ENCODE measurements around the gene BAAT.
"Not testable (repeated sequence)": the region's sequence is repeated elsewhere in the genome, so short reads cannot be mapped to it uniquely, and the experiment has no call there.

Gene BAAT

DNA sequence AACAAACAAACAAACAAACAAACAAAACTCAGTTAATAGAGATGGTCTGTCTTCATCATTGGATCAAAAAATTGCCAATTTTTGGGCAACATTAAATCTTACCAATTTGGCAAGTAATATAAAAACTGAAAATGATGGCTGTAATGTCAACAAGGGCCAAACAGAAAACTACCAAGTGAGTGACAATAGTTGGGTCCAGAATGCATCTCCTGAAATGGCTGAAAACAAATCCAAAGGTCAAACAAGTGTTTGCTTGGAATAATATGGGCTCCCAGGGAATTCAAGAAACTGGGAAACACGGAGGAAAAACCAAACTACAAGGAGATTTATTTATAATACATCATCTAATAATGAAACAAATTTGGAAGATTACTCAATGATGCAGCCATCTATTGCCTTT is 25.1 kb downstream of the BAAT start:
- TF ChIP-seq ZNF274 (IDR thresholded peaks at IDR 0.05; ENCODE audit: low read depth, low read length) = no peak
- no peak overlapping the region for H3K4me3 ChIP-seq (ENCODE audit: low read length)

DNA sequence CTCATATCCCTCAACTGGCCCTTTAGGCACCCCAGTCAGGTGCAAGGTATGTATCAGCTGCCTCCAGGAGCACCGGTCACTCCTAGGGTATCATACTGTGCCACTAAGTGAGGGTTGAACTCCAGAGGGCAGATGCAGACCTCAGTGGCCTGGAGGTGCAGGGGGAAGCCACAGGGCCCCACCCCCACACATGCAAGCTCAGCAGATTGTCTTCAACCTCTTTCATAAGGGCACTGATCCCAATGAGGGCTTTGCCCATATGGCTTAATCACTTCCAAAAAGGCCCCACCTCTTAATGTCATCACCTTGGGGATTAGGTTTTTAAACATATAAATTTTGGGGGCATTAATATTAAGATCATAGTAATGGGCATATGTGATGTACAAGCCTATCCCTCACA is 28.2 kb downstream of the BAAT start:
- TF ChIP-seq ZNF274 (IDR thresholded peaks at IDR 0.05; ENCODE audit: low read depth, low read length) = no peak
- no peak overlapping the region for H3K4me3 ChIP-seq (ENCODE audit: low read length)

DNA sequence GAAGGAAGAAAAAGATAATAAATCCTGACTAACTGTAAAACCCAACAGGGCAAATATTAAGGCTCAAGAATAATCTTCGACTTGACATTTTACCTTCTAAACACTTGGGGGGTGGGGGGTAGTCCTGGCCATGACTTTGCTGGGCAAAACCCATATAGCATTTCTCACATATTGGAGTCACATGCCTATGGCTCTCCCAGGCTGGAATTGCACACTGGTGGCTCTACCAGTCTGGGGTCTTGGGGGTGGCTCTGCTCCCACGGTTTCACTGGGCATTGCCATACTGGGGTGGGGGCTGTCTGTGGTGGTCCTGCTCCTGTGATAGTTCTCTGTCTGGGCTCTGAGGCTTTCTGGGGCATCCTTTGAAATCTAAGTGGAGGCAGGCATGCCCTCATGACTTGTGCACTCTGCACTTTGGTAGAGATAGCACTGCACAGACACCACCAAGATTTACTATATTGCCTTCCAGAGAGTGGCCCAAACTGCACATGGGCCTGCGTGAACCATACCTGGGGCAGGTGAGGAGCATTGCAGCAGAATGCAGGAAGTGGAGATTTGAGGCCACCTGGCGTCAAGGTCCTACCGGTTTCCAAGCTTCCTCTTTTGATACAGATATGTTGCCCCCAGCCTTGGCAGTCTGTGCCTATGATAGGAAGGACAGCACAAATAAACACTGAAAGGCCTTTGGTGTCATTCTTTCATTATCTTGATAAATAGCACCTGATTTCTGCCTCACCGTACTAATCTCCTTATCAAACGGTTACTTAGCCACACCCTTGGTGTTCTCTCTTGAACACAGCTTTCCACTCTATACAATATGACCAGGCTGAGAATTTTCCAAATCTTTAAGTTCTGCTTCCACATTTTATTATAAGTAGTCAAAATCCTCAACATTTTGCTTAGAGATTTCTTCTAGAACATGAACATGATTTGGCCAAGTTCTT is 29.8 kb downstream of the BAAT start:
- no peak for TF ChIP-seq ZNF274 (IDR thresholded peaks at IDR 0.05; ENCODE audit: low read depth, low read length)
- no peak overlapping the region for H3K4me3 ChIP-seq (ENCODE audit: low read length)

DNA sequence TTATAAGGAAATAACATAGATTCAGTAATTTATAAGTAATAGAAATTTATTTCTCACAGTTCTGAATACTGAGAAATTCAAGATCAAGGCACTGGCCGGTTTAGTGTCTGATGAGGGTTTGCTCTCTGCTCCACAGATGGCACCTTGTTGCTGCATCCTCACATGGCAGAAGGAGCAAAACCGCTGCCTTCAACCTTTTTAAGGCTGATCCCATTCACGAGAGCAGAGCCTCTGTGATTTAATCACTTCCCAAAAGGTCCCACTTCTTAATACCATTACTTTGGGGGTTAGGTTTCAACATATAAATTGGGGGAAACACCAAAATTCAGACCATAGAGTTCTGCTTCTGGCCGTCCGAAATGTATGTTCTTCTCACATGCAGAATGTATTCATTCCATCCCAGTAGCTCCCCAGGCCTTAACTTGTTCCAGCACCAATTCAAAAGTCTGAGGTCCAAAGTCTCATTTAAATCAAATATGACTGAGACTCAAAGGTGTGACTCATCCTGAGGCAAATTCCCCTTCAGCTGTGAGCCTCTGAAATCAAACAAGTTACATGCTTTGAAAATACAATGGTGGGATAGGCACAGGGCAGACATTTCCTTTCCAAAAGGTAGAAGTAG is 30.6 kb downstream of the BAAT start:
- H3K4me3 ChIP-seq (ENCODE audit: low read length) = no peak overlapping the region
- no peak for TF ChIP-seq ZNF274 (IDR thresholded peaks at IDR 0.05; ENCODE audit: low read depth, low read length)

DNA sequence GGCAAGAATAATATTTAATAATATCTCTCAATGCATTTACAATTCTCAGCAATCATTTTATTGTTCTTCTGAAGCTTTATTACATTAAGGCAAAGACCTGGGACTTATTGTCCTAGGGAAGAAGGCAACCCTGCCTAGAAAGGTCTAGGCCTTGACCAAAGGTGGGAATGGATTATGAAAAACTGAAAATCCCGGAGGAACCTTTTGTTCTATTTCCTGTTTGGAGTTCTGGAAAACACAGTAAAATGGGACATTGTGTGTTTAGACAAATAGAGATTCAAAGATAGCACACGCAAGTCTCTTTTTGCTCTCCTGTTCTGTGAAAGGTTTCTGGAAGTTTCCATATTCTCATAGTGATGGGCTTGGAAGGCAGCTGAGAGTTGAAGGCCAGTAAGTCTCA is 31.1 kb downstream of the BAAT start:
- H3K4me3 ChIP-seq (ENCODE audit: low read length) = no peak overlapping the region
- TF ChIP-seq ZNF274 (IDR thresholded peaks at IDR 0.05; ENCODE audit: low read depth, low read length) = no peak

DNA sequence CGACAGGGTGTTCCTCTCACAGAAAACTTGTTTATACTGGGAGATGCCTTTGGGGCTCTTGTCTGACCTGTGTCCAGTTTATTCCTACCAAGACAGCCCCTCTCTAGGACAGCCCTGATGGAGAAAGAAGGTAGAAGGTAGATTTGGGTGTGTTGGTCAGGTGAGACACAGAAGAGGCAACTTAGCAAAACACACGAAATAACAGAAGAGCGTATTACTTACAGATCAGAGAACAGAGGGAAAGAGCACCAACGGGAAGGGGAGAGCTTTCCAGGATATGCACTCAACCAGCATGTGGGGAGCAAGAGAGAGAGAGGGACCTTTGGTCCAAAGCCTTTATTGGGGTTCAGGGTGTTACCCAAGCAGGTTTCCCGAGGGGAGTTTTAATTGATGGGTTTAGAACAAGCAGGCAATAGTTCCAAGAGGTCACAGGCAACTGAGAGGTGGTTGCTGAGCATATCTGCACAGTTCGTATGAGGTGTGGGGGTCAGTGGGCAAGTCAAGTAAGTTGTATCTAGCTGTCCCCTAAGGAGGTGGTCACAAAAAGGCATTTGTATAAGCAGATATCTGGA is 31.8 kb downstream of the BAAT start:
- no peak for TF ChIP-seq ZNF274 (IDR thresholded peaks at IDR 0.05; ENCODE audit: low read depth, low read length)

DNA sequence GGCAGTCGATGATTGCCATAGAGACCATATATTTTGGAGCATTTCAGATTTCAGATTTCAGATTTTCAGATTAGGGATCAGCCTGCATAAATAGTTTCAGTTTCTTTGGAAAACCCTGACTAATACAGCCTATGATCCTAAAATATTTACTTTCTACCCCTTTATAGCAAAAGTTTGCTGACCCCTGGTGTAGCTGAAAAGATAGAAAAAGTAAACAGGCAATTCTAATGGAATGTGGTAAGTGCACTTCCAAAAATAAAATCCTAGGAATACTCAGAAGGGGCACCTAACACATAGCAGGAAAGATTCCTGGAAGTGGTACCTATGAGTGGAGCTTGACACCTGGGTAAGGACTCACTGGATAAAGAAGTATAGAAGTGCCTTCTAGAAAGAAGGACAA is 34.5 kb downstream of the BAAT start:
- H3K4me3 ChIP-seq (ENCODE audit: low read length) = no peak overlapping the region
- TF ChIP-seq ZNF274 (IDR thresholded peaks at IDR 0.05; ENCODE audit: low read depth, low read length) = no peak

More for the DNA sequence above, 31.8 kb downstream of the BAAT start:
- H3K4me3 ChIP-seq (ENCODE audit: low read length) = no peak overlapping the region

DNA sequence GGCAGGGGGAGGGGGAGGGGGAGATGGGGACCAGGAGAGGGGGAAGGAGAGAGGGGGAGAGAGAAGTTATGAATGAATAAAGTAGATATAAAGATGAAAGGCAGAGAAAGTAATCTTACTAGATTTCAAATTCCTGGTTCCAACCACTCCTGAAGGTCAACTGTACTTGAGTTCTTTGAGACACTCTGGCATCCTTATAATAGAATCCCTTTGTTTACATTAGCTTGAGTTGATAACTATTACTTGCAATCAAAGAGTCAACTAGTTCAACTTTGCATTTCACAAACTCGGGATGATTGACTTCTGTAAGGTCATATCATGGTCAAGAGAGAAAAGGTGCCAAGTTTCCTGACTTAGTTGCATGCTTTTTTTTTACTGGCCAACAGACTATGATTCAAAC is 42.2 kb downstream of the BAAT start:
- H3K4me3 ChIP-seq (ENCODE audit: low read length) = no peak overlapping the region
- TF ChIP-seq ZNF274 (IDR thresholded peaks at IDR 0.05; ENCODE audit: low read depth, low read length) = no peak

DNA sequence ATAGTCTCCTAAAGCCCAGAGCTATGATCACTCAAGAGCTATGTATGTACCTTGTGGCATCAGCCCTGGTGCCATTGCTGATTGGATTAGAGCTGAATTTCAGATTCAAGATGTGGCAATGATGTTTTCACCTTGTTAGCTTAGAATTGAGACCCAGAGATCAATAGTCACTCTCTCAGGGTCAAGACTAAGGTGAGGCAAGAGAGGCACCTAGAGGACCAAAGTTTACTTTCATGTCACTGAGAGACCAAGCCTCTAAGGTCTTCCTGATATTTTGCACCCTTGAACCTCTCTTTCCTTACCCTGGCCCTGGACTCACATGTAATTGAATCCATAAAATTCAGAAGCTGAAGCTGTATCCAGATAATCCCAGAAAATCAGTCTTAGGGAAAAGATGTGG is 42.8 kb downstream of the BAAT start:
- no peak for TF ChIP-seq ZNF274 (IDR thresholded peaks at IDR 0.05; ENCODE audit: low read depth, low read length)
- no peak overlapping the region for H3K4me3 ChIP-seq (ENCODE audit: low read length)

DNA sequence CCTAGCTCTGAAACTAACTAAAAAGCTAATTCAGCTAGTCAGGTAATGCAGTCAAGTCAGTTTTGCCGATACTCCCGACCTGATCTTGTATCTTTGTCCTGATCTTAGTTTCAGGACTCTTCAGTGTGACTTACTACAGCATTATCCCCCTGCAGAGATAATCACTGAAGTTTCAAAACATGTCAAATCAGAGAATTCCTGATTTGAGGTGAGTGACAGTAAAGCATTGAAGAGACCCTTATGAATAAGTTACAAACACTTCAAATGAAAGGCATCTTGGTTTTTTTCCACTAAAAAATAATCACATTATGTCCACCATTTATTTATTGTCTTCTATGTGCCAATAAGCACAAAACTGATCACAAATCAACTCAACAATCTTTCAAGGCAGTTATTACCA is 47.6 kb downstream of the BAAT start:
- no peak for TF ChIP-seq ZNF274 (IDR thresholded peaks at IDR 0.05; ENCODE audit: low read depth, low read length)

DNA sequence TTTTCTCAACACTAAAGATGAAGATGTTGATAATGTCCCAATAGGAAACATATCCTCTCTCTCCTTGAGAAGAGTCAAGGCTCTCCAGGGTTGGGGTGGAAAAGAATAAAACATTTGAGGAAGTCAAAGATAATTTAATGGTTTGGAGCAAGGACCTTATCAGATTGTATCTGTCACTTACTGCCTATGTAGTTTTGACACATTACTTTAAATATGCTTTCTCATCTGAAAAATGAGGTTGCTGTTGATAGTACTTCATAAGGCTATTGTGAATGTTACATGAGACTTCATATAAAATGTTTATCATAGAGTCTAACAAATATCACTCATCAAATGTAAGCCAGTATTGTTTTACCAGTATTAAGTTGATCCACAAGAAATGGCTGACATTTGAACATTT is 48.7 kb downstream of the BAAT start:
- no peak overlapping the region for H3K4me3 ChIP-seq (ENCODE audit: low read length)
- TF ChIP-seq ZNF274 (IDR thresholded peaks at IDR 0.05; ENCODE audit: low read depth, low read length) = no peak

More for the DNA sequence above, 47.6 kb downstream of the BAAT start:
- H3K4me3 ChIP-seq (ENCODE audit: low read length) = no peak overlapping the region

DNA sequence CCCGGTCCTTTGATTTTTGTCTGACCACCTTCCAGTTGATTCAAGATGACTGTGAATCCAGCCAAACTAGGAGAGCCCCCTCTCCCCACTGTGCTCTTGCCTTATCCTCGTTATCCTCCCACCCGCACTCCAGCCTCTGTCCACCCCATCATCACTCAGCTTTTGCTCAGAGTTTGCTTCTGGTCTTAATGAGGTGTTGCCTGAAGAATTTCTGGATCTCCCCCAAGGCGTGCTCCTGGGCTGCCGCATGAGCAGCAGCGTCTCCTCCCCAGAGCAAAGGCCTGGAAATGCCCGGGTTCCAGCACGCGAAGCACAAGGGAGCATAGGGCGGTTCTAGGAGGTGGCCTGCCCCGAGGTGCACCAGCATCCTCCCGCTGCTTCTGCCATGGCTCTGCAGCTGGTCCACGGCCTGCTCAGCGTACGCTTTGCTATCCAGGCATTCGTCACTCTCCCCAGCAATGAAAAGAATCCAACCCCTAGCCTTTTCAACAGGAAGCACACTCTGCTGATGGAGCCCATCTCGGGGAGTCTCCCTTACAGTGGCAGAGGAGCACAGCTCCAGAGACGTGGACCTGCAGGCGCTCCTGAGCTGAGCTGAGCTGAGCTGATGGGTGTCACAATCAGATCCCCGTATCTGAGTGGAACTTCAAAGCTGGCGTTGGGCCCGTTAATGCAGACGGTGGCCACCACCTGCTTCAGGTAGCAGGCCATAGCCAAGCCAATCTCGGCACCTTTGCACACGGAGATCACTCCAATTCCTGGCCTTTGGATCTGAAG is 50.7 kb downstream of the BAAT start:
- H3K4me3 ChIP-seq (ENCODE audit: low read length) = no peak overlapping the region

DNA sequence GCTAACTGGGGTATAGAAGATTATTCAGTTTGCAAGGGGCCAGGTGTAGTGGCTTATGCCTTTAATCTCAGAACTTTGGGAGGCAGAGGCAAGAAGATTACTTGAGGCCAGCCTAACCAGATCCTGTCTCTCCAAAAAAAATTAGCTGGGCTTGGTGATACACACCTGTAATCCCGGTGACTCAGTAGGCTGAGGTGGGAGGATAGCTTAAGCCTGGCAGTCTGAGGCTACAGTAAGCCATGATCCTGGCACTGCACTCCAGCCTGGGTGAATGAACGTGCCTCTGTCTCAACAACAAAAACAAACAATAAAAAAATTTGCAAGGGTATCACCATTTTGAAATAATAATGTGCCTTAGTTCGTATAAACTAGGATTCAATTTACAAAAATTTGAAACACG is 51.3 kb downstream of the BAAT start:
- no peak overlapping the region for H3K4me3 ChIP-seq (ENCODE audit: low read length)
- TF ChIP-seq ZNF274 (IDR thresholded peaks at IDR 0.05; ENCODE audit: low read depth, low read length) = no peak

More for the DNA sequence above, 50.7 kb downstream of the BAAT start:
- TF ChIP-seq ZNF274 (IDR thresholded peaks at IDR 0.05; ENCODE audit: low read depth, low read length) = no peak

DNA sequence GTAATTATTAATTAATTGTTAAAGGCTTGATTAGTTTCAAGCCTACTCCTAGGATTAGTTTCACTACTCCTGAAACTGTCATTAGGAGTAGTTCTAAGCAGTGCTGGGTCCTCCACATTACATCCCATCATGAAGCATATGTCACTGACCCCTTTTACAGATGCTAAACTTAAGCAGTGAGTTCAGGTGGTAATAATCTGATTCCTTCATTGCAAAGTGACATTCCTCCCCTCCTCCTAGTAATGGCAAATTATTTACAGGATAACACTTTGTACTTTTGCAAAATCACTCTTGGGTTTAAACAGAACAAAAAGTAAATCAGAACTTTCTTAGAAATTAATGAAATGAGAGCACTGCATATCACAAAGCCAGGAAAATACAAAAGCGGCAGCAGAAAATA is 52.4 kb downstream of the BAAT start:
- no peak overlapping the region for H3K4me3 ChIP-seq (ENCODE audit: low read length)
- no peak for TF ChIP-seq ZNF274 (IDR thresholded peaks at IDR 0.05; ENCODE audit: low read depth, low read length)

DNA sequence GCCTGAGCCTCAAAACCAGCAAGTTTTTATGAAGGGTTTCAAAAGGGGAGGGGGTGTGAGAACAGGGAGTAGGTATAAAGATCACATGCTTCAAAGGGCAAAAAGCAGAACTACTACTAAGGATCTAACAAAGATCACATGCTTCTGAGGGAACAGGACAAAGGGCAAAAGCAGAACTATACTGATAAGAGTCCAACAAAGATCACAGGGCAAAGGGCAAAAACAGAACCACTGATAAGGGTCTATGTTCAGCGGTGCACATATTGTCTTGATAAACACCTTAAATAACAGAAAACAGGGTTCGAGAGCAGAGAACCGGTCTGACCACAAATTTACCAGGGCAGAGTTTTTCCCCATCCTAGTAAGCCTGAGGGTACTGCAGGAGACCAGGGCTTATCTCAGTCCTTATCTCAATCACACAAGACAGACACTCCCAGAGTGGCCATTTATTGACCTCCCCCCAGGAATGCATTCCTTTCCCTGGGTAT is 57.3 kb downstream of the BAAT start:
- not testable (repeated sequence) for H3K4me3 ChIP-seq (ENCODE audit: low read length)
